ENCODE data around the gene IPO9.

GRCh38 chr1:201888282-201889089 is 59.5 kb downstream of the IPO9 start, which contains the start of gene SHISA4:
- TF ChIP-seq, protein P1, sequence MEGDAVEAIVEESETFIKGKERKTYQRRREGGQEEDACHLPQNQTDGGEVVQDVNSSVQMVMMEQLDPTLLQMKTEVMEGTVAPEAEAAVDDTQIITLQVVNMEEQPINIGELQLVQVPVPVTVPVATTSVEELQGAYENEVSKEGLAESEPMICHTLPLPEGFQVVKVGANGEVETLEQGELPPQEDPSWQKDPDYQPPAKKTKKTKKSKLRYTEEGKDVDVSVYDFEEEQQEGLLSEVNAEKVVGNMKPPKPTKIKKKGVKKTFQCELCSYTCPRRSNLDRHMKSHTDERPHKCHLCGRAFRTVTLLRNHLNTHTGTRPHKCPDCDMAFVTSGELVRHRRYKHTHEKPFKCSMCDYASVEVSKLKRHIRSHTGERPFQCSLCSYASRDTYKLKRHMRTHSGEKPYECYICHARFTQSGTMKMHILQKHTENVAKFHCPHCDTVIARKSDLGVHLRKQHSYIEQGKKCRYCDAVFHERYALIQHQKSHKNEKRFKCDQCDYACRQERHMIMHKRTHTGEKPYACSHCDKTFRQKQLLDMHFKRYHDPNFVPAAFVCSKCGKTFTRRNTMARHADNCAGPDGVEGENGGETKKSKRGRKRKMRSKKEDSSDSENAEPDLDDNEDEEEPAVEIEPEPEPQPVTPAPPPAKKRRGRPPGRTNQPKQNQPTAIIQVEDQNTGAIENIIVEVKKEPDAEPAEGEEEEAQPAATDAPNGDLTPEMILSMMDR (IDR thresholded peaks at IDR 0.05; ENCODE audit: low read length) = no peak
- TF ChIP-seq EZH2 (IDR thresholded peaks at IDR 0.05; ENCODE audit: borderline replicate concordance, low read length) = no peak
